ENCODE measurements around the gene PPP6R2.

- TF ChIP-seq CTCF (IDR thresholded peaks at IDR 0.05; ENCODE audit: low read depth, low read length, poor library complexity, severe bottlenecking), result no peak
- TF ChIP-seq EZH2phosphoT487 (IDR thresholded peaks at IDR 0.05; ENCODE audit: borderline replicate concordance, low read length), result no peak
These were observed 17.5 kb downstream of the PPP6R2 start for GRCh38 chr22:50360578-50360977.

All from DOHH2 (cell line).